PC-3 (cell line): ENCODE measurements around the gene ABCC10. TPM values are rescaled to one million over a fixed set of nuclear protein-coding genes. Genes with fewer than 3 reads are reported as not detected.

ENCODE experiments used
- ATAC-seq: fragments of 200-7000 bp; cut with Tn5 transposase; 2 replicates; pipeline ENCODE4 v1.9.1; 2020; ENCODE audit warnings: mild to moderate bottlenecking, moderate library complexity
- BruUV-seq: library from RNA; stranded (reverse); fragments of 400-500 nt; replicated peaks from 2 replicates; lab custom pipeline; 2021; lab: Mats Ljungman, UMichigan
- CTCF ChIA-PET: fragments of 300-600 bp; sonication (Branson Sonifier 250); formaldehyde crosslinking; loops from one replicate; lab custom pipeline; 2022; ENCODE audit warnings: antibody characterized with exemption; lab: Charles Lee
- POLR2A ChIA-PET: fragments of 300-600 bp; sonication (Branson Sonifier 250); formaldehyde crosslinking; loops from one replicate; lab custom pipeline; 2022; ENCODE audit warnings: antibody characterized with exemption; ENCODE audit not compliant: unreplicated experiment; lab: Charles Lee
- DNase-seq: peaks from one replicate; pipeline ENCODE4 v3.0.0-alpha.2; 2015
- H2AFZ ChIP-seq: fragments of 300-600 bp; sonication (generic); 2 replicates; pipeline ENCODE4 v1.6.0; 2016; ENCODE audit warnings: antibody characterized with exemption, low read length
- H3F3A ChIP-seq: fragments of 300-600 bp; sonication (generic); one replicate; pipeline ENCODE4 v1.6.0; 2017; ENCODE audit warnings: antibody characterized with exemption, low read length, control low read depth, mild to moderate bottlenecking; ENCODE audit not compliant: unreplicated experiment
- H3K27ac ChIP-seq: fragments of 300-600 bp; sonication (generic); 2 replicates; pipeline ENCODE4 v1.5.1; 2016; ENCODE audit warnings: mild to moderate bottlenecking, low read length
- H3K27me3 ChIP-seq: fragments of 300-600 bp; sonication (generic); 2 replicates; pipeline ENCODE4 v1.6.1; 2016; ENCODE audit warnings: low read length, mixed read lengths
- H3K36me3 ChIP-seq: fragments of 300-600 bp; sonication (generic); 2 replicates; pipeline ENCODE4 v1.6.1; 2016; ENCODE audit warnings: low read depth, mixed run types, low read length, mixed read lengths
- H3K4me1 ChIP-seq: fragments of 300-600 bp; sonication (generic); 2 replicates; pipeline ENCODE4 v1.5.1; 2016; ENCODE audit warnings: low read length; ENCODE audit not compliant: insufficient read depth
- H3K4me2 ChIP-seq: fragments of 300-600 bp; sonication (generic); 2 replicates; pipeline ENCODE4 v1.6.0; 2016; ENCODE audit warnings: low read length
- H3K4me3 ChIP-seq: fragments of 300-600 bp; sonication (generic); 2 replicates; pipeline ENCODE4 v1.5.1; 2016; ENCODE audit warnings: mild to moderate bottlenecking, low read length, mixed read lengths
- H3K79me2 ChIP-seq: fragments of 300-600 bp; sonication (generic); 2 replicates; pipeline ENCODE4 v1.6.1; 2017; ENCODE audit warnings: low read length, mixed read lengths
- H3K9ac ChIP-seq: fragments of 300-600 bp; sonication (generic); 2 replicates; pipeline ENCODE4 v1.6.0; 2016; ENCODE audit warnings: mild to moderate bottlenecking, low read length
- H3K9me2 ChIP-seq: fragments of 300-600 bp; sonication (generic); replicated peaks from 2 replicates; pipeline ENCODE4 v1.6.1; 2016; ENCODE audit warnings: mixed run types, low read length, mixed read lengths
- H3K9me3 ChIP-seq: fragments of 300-600 bp; sonication (generic); 2 replicates; pipeline ENCODE4 v1.6.1; 2016; ENCODE audit warnings: low read length, mixed read lengths
- H4K20me1 ChIP-seq: fragments of 300-600 bp; sonication (generic); 2 replicates; pipeline ENCODE4 v1.6.1; 2016; ENCODE audit warnings: low read length, mixed read lengths
- EZH2 ChIP-seq: fragments of 300-600 bp; sonication (generic); IDR thresholded peaks from one replicate; pipeline ENCODE4 v1.6.1; 2017; ENCODE audit warnings: antibody characterized with exemption, mild to moderate bottlenecking, low read length; ENCODE audit not compliant: unreplicated experiment
- EZH2phosphoT487 ChIP-seq: fragments of 300-600 bp; sonication (generic); IDR thresholded peaks from 2 replicates; pipeline ENCODE4 v1.6.1; 2018; ENCODE audit warnings: mild to moderate bottlenecking, antibody characterized with exemption, low read length, borderline replicate concordance
- intact Hi-C: fragments of 100-400 bp; cut with micrococcal nuclease; formaldehyde crosslinking; loops from 2 replicates; pipeline ENCODE4 v1.9.0; 2023
- total RNA-seq: library from RNA; depleted of rRNA; stranded (reverse); fragments of >200 nt; gene quantifications from 2 replicates; pipeline ENCODE4 v1.2.3, GENCODE V29; 2014
- TF ChIP-seq, protein P1 (sequence below): fragments of 300-600 bp; sonication (generic); conservative IDR thresholded peaks from 2 replicates; pipeline ENCODE4 v1.5.1; 2017; ENCODE audit warnings: antibody characterized with exemption, low read depth, mild to moderate bottlenecking, low read length

The ABCC10 gene
- total RNA-seq, 1 experiment from 2014 or later, result 23.1 TPM

DNA sequence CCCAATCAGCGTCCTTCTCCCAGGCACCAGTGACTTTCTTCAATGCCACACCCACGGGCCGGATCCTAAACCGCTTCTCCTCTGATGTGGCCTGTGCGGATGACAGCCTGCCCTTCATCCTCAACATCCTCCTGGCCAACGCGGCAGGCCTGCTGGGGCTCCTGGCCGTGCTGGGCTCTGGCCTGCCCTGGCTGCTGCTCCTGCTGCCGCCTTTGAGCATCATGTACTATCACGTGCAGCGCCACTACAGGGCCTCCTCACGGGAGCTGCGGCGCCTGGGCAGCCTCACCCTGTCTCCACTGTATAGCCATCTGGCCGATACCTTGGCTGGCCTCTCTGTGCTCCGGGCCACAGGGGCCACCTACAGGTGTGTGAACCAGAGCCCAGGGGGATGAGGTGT, 18.2 kb downstream of the ABCC10 start:
- TF ChIP-seq EZH2phosphoT487 (no peak), EZH2 (no peak)
- TF ChIP-seq, protein P1, sequence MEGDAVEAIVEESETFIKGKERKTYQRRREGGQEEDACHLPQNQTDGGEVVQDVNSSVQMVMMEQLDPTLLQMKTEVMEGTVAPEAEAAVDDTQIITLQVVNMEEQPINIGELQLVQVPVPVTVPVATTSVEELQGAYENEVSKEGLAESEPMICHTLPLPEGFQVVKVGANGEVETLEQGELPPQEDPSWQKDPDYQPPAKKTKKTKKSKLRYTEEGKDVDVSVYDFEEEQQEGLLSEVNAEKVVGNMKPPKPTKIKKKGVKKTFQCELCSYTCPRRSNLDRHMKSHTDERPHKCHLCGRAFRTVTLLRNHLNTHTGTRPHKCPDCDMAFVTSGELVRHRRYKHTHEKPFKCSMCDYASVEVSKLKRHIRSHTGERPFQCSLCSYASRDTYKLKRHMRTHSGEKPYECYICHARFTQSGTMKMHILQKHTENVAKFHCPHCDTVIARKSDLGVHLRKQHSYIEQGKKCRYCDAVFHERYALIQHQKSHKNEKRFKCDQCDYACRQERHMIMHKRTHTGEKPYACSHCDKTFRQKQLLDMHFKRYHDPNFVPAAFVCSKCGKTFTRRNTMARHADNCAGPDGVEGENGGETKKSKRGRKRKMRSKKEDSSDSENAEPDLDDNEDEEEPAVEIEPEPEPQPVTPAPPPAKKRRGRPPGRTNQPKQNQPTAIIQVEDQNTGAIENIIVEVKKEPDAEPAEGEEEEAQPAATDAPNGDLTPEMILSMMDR, result no peak
- ATAC-seq, result no peak
- Histone ChIP-seq H3K9ac (no peak overlapping the region), H3K79me2 (no peaks in the 10 kb centered on the region), H4K20me1 (no peaks in the 10 kb centered on the region), H3K36me3 (peaks cover 9% of the 10 kb centered on the region; the same call in 1 of the 2 replicates), H3K9me2 (no peaks in the 10 kb centered on the region), H3K9me3 (no peaks in the 10 kb centered on the region), H2AFZ (no peak overlapping the region), H3K4me1 (no peaks in the 10 kb centered on the region), H3K4me2 (no peak overlapping the region), H3K4me3 (no peak overlapping the region), H3K27me3 (no peaks in the 10 kb centered on the region), H3F3A (no peaks in the 10 kb centered on the region), H3K27ac (no peak overlapping the region)
- BruUV-seq, result no TSS peak
- DNase-seq, result no peak
- POLR2A ChIA-PET, result no interaction called here
- intact Hi-C loops, result no loop called here
- CTCF ChIA-PET, result no interaction called here

DNA sequence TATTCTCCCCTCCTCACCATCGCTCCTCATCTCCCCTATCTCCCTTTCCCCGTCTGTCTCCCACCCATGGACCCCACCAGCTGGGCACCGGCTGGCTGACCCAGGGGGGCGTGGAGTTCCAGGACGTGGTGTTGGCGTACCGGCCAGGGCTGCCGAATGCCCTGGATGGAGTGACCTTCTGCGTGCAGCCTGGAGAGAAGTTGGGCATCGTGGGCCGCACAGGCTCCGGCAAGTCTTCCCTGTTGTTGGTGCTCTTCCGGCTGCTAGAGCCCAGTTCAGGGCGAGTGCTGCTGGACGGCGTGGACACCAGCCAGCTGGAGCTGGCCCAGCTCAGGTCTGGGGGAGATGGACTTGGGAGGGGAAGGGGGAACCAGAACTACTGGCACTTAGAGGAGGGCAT, 20.3 kb downstream of the ABCC10 start:
- no peaks in the 10 kb centered on the region for H3F3A ChIP-seq
- H3K79me2 ChIP-seq, result no peaks in the 10 kb centered on the region

DNA sequence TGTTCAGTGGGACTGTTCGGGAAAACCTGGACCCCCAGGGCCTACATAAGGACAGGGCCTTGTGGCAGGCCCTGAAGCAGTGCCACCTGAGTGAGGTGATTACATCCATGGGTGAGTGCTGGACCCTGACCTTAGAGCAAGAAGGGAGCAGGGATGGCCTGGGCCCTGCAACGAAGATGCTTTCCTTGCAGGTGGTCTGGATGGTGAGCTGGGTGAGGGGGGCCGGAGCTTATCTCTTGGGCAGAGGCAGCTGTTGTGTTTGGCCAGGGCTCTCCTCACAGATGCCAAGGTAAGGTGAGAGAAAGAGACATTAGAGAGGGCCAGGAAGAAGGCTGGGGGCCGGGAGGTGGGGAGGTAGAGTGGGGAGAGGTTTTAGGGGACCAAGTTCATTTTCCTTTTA, 21.6 kb downstream of the ABCC10 start:
- TF ChIP-seq, protein P1, result no peak
- TF ChIP-seq EZH2phosphoT487, result no peak
- TF ChIP-seq EZH2, result no peak
- Histone ChIP-seq H3K9me3 (no peaks in the 10 kb centered on the region), H2AFZ (no peak overlapping the region), H3K27me3 (no peaks in the 10 kb centered on the region), H3K36me3 (0 out of 2 replicates have a peak, but pooled peaks cover 5% of the 10 kb centered on the region), H3K4me1 (no peaks in the 10 kb centered on the region), H3K9me2 (no peaks in the 10 kb centered on the region), H3K4me2 (no peak overlapping the region), H3K4me3 (no peak overlapping the region), H4K20me1 (no peaks in the 10 kb centered on the region; the same call in 1 of the 2 replicates), H3K79me2 (no peaks in the 10 kb centered on the region), H3K9ac (no peak overlapping the region), H3F3A (no peaks in the 10 kb centered on the region), H3K27ac (no peak overlapping the region)
- intact Hi-C loops, result no loop called here
- DNase-seq (no peak), ATAC-seq (no peak)
- BruUV-seq, result no TSS peak
- POLR2A ChIA-PET, result no interaction called here
- CTCF ChIA-PET, result no interaction called here

More for the DNA sequence above, 20.3 kb downstream of the ABCC10 start:
- no peak for TF ChIP-seq EZH2phosphoT487
- CTCF ChIA-PET, result no interaction called here
- no peaks in the 10 kb centered on the region for H3K9me3 ChIP-seq
- no peaks in the 10 kb centered on the region for H3K9me2 ChIP-seq
- POLR2A ChIA-PET, result no interaction called here
- H3K4me3 ChIP-seq, result no peak overlapping the region
- intact Hi-C loops, result no loop called here
- ATAC-seq (no peak), DNase-seq (no peak)
- H3K4me1 ChIP-seq, result no peaks in the 10 kb centered on the region
- no TSS peak for BruUV-seq
- H3K27ac ChIP-seq, result no peak overlapping the region
- no peak overlapping the region for H3K4me2 ChIP-seq
- 0 out of 2 replicates have a peak, but pooled peaks cover 5% of the 10 kb centered on the region for H3K36me3 ChIP-seq
- H2AFZ ChIP-seq, result no peak overlapping the region
- H3K9ac ChIP-seq, result no peak overlapping the region
- no peaks in the 10 kb centered on the region for H3K27me3 ChIP-seq
- no peaks in the 10 kb centered on the region for H4K20me1 ChIP-seq
